IMR-90 (cell line): ENCODE results near the gene ALG13. TPM values are rescaled to one million over a fixed set of nuclear protein-coding genes. Genes with fewer than 3 reads are reported as not detected.

Source experiments
- ATAC-seq: fragments of 200-7000 bp; cut with Tn5 transposase; 2 replicates; pipeline ENCODE4 v1.9.1; 2020; ENCODE audit warnings: low read depth, mild to moderate bottlenecking, moderate library complexity
- BruUV-seq: library from RNA; stranded (reverse); fragments of 400-500 nt; replicated peaks from 2 replicates; lab custom pipeline; 2021; lab: Mats Ljungman, UMichigan
- CTCF ChIA-PET: fragments of 300-600 bp; formaldehyde crosslinking; extraction: SDS; loops from one replicate; lab custom pipeline; 2021; ENCODE audit warnings: antibody characterized with exemption; lab: Yijun Ruan, JAX
- POLR2A ChIA-PET: fragments of 300-600 bp; sonication (Branson Sonifier 250); formaldehyde crosslinking; loops from one replicate; lab custom pipeline; 2022; ENCODE audit warnings: antibody characterized with exemption; ENCODE audit not compliant: unreplicated experiment; lab: Charles Lee
- DNase-seq: peaks from one replicate; pipeline ENCODE4 v3.0.0; 2013
- H2AFZ ChIP-seq: replicated peaks from 2 replicates; pipeline ENCODE3; 2013; ENCODE audit warnings: low read length, mild to moderate bottlenecking; ENCODE audit not compliant: poor library complexity
- H2AK5ac ChIP-seq: 2 replicates; pipeline ENCODE4 v1.6.1; 2013; ENCODE audit warnings: low read depth, low read length, inconsistent platforms
- H2AK9ac ChIP-seq: replicated peaks from 2 replicates; pipeline ENCODE3; 2013; ENCODE audit warnings: mild to moderate bottlenecking, low read depth, low read length, moderate library complexity; ENCODE audit not compliant: poor library complexity
- H2BK120ac ChIP-seq: 2 replicates; pipeline ENCODE4 v1.6.1; 2013; ENCODE audit warnings: low read depth, low read length, inconsistent platforms
- H2BK15ac ChIP-seq: 3 replicates; pipeline ENCODE4 v1.6.1; 2013; ENCODE audit warnings: low read depth, low read length, inconsistent platforms
- H2BK20ac ChIP-seq: 2 replicates; pipeline ENCODE4 v1.6.1; 2013; ENCODE audit warnings: low read depth, mild to moderate bottlenecking, inconsistent platforms, low read length, moderate library complexity
- H2BK5ac ChIP-seq: 2 replicates; pipeline ENCODE4 v1.6.1; 2013; ENCODE audit warnings: mild to moderate bottlenecking, low read depth, low read length, inconsistent platforms; ENCODE audit not compliant: poor library complexity, severe bottlenecking
- H3K14ac ChIP-seq: replicated peaks from 2 replicates; pipeline ENCODE4 v1.6.1; 2013; ENCODE audit warnings: low read depth, low read length, inconsistent platforms
- H3K18ac ChIP-seq: 2 replicates; pipeline ENCODE4 v1.6.1; 2013; ENCODE audit warnings: low read depth, low read length, control low read depth
- H3K23ac ChIP-seq: 2 replicates; pipeline ENCODE4 v1.6.1; 2013; ENCODE audit warnings: low read depth, low read length, inconsistent platforms
- H3K27ac ChIP-seq: 2 replicates; pipeline ENCODE4 v1.5.1; 2013; ENCODE audit warnings: mild to moderate bottlenecking, control low read depth, low read length; ENCODE audit not compliant: insufficient read depth
- H3K27me3 ChIP-seq: 2 replicates; pipeline ENCODE4 v1.6.1; 2013; ENCODE audit warnings: low read length; ENCODE audit not compliant: control insufficient read depth, insufficient read depth
- H3K36me3 ChIP-seq: 2 replicates; pipeline ENCODE4 v1.6.1; 2013; ENCODE audit warnings: low read length, mixed read lengths; ENCODE audit not compliant: control insufficient read depth, insufficient read depth
- H3K4ac ChIP-seq: 2 replicates; pipeline ENCODE4 v1.6.1; 2013; ENCODE audit warnings: low read depth, low read length, inconsistent platforms
- H3K4me1 ChIP-seq: 2 replicates; pipeline ENCODE4 v1.6.1; 2013; ENCODE audit warnings: low read length, mixed read lengths; ENCODE audit not compliant: control insufficient read depth, insufficient read depth
- H3K4me2 ChIP-seq: 2 replicates; pipeline ENCODE4 v1.6.1; 2013; ENCODE audit warnings: low read depth, mild to moderate bottlenecking, control low read depth, low read length, moderate library complexity
- H3K4me3 ChIP-seq: 2 replicates; pipeline ENCODE4 v1.5.1; 2013; ENCODE audit warnings: low read depth, mild to moderate bottlenecking, control low read depth, low read length, moderate library complexity; ENCODE audit not compliant: insufficient read depth
- H3K56ac ChIP-seq: 2 replicates; pipeline ENCODE4 v1.6.1; 2013; ENCODE audit warnings: low read length, inconsistent platforms; ENCODE audit not compliant: insufficient read depth; ENCODE audit errors: extremely low read depth
- H3K79me1 ChIP-seq, 2 experiments: 2 replicates each; pipeline ENCODE4 v1.6.1; 2013; ENCODE audit warnings: low read length in 2 of 2, inconsistent platforms in 1 of 2, low read depth in 1 of 2
- H3K9ac ChIP-seq: 2 replicates; pipeline ENCODE4 v1.6.1; 2013; ENCODE audit warnings: low read depth, low read length, control low read depth
- H3K9me1 ChIP-seq: 2 replicates; pipeline ENCODE4 v1.6.1; 2013; ENCODE audit warnings: low read length, inconsistent platforms; ENCODE audit not compliant: insufficient read depth
- H3K9me3 ChIP-seq: 2 replicates; pipeline ENCODE4 v1.6.1; 2013; ENCODE audit warnings: low read length; ENCODE audit not compliant: control insufficient read depth, insufficient read depth
- H4K20me1 ChIP-seq: 2 replicates; pipeline ENCODE4 v1.6.1; 2013; ENCODE audit warnings: low read length, inconsistent platforms; ENCODE audit not compliant: insufficient read depth
- H4K5ac ChIP-seq: 2 replicates; pipeline ENCODE4 v1.6.1; 2013; ENCODE audit warnings: mild to moderate bottlenecking, low read depth, low read length, control low read depth
- H4K8ac ChIP-seq, 2 experiments: 2 replicates each; pipeline ENCODE4 v1.6.1; 2013; ENCODE audit warnings: low read depth in 2 of 2, low read length in 2 of 2, control low read depth in 1 of 2, inconsistent platforms in 1 of 2
- H4K91ac ChIP-seq: 2 replicates; pipeline ENCODE4 v1.6.1; 2013; ENCODE audit warnings: low read depth, low read length, inconsistent platforms; ENCODE audit not compliant: insufficient read depth
- BHLHE40 ChIP-seq: fragments of 150-350 bp; IDR thresholded peaks from 2 replicates; pipeline ENCODE4 v1.6.1; 2016; ENCODE audit warnings: mild to moderate bottlenecking, low read depth, low read length
- CEBPB ChIP-seq: IDR thresholded peaks from 2 replicates; pipeline ENCODE4 v1.6.1; 2012; ENCODE audit warnings: low read depth, low read length, improper control_type of control experiment
- CHD1 ChIP-seq: IDR thresholded peaks from 2 replicates; pipeline ENCODE4 v1.6.1; 2012; ENCODE audit warnings: low read depth, low read length, improper control_type of control experiment
- FOS ChIP-seq: fragments of 150-350 bp; IDR thresholded peaks from 2 replicates; pipeline ENCODE4 v1.6.1; 2016; ENCODE audit warnings: low read depth, low read length
- MAFK ChIP-seq: IDR thresholded peaks from 2 replicates; pipeline ENCODE4 v1.6.1; 2012; ENCODE audit warnings: low read depth, low read length, improper control_type of control experiment
- MAZ ChIP-seq: IDR thresholded peaks from 2 replicates; pipeline ENCODE4 v1.6.1; 2012; ENCODE audit warnings: low read depth, mild to moderate bottlenecking, low read length, improper control_type of control experiment, moderate library complexity, borderline replicate concordance
- MXI1 ChIP-seq: IDR thresholded peaks from 2 replicates; pipeline ENCODE4 v1.6.1; 2012; ENCODE audit warnings: low read depth, mild to moderate bottlenecking, low read length, moderate library complexity, borderline replicate concordance
- NFE2L2 ChIP-seq: fragments of 150-350 bp; IDR thresholded peaks from 2 replicates; pipeline ENCODE4 v1.6.1; 2016; ENCODE audit warnings: low read depth, mild to moderate bottlenecking, low read length
- POLR2A ChIP-seq: IDR thresholded peaks from 2 replicates; pipeline ENCODE4 v1.6.1; 2012; ENCODE audit warnings: mild to moderate bottlenecking, low read depth, low read length
- RAD21 ChIP-seq: IDR thresholded peaks from 2 replicates; pipeline ENCODE4 v1.6.1; 2012; ENCODE audit warnings: low read length, improper control_type of control experiment
- RCOR1 ChIP-seq: IDR thresholded peaks from 2 replicates; pipeline ENCODE4 v1.6.1; 2012; ENCODE audit warnings: mild to moderate bottlenecking, low read length, improper control_type of control experiment; ENCODE audit not compliant: insufficient replicate concordance
- RFX5 ChIP-seq: IDR thresholded peaks from 2 replicates; pipeline ENCODE4 v1.8.0; 2012; ENCODE audit warnings: low read depth, mild to moderate bottlenecking, low read length, moderate library complexity
- SMC3 ChIP-seq: fragments of 150-350 bp; IDR thresholded peaks from 2 replicates; pipeline ENCODE4 v1.6.1; 2016; ENCODE audit warnings: low read depth, mild to moderate bottlenecking, antibody characterized with exemption, low read length, moderate library complexity
- WGBS, 2 experiments: methylation state at CpG; one replicate each; pipeline versions ENCODE4 v1.1.5 to v1.1.7; 2013; ENCODE audit warnings: missing lambda C conversion rate in 2 of 2; ENCODE audit not compliant: insufficient read length in 1 of 2; ENCODE audit errors: extremely low coverage in 2 of 2; 5-methylcytosine and 5-hydroxymethylcytosine counted together
- dilution Hi-C: fragments of 300-500 bp; cut with HindIII; formaldehyde crosslinking; loops from one replicate; pipeline ENCODE4 v1.14.3; 2018; ENCODE audit warnings: low sequenced_read_pairs; ENCODE audit not compliant: unreplicated experiment
- in situ Hi-C: fragments of 300-500 bp; cut with MboI; formaldehyde crosslinking; loops from 3 replicates; pipeline ENCODE4 v1.14.3; 2019; ENCODE audit warnings: low sequenced_read_pairs, inconsistent platforms, mixed read lengths
- intact Hi-C: fragments of 100-400 bp; cut with micrococcal nuclease; formaldehyde crosslinking; loops from 2 replicates; pipeline ENCODE4 v1.10.0; 2022
- polyA plus RNA-seq, 3 experiments: library from polyadenylated mRNA; depleted of rRNA; stranded (reverse); fragments of >200 nt; gene quantifications; 2 replicates each; pipeline ENCODE4 v1.2.3, GENCODE V29; 2012; ENCODE audit warnings: low replicate concordance in 1 of 3
- total RNA-seq: library from RNA; depleted of rRNA; stranded (reverse); fragments of >200 nt; gene quantifications from 2 replicates; pipeline ENCODE4 v1.2.3, GENCODE V29; 2012
- TF ChIP-seq, protein P1 (sequence below): fragments of 150-350 bp; IDR thresholded peaks from 2 replicates; pipeline ENCODE4 v1.6.1; 2016; ENCODE audit warnings: low read depth, mild to moderate bottlenecking, low read length, moderate library complexity, borderline replicate concordance
- TF ChIP-seq, protein P2 (sequence below): conservative IDR thresholded peaks from 2 replicates; pipeline ENCODE4 v1.5.1; 2012; ENCODE audit warnings: mild to moderate bottlenecking, low read depth, low read length, improper control_type of control experiment
- TF ChIP-seq, protein P3 (sequence below): fragments of 150-350 bp; IDR thresholded peaks from 2 replicates; pipeline ENCODE4 v1.6.1; 2017; ENCODE audit warnings: mild to moderate bottlenecking, antibody characterized with exemption, low read length, low read depth

ALG13 gene
- total and polyA plus RNA-seq, 2 of the 4 experiments (the other 2 are of a cell fraction) = 42.7 to 54.0 TPM

DNA sequence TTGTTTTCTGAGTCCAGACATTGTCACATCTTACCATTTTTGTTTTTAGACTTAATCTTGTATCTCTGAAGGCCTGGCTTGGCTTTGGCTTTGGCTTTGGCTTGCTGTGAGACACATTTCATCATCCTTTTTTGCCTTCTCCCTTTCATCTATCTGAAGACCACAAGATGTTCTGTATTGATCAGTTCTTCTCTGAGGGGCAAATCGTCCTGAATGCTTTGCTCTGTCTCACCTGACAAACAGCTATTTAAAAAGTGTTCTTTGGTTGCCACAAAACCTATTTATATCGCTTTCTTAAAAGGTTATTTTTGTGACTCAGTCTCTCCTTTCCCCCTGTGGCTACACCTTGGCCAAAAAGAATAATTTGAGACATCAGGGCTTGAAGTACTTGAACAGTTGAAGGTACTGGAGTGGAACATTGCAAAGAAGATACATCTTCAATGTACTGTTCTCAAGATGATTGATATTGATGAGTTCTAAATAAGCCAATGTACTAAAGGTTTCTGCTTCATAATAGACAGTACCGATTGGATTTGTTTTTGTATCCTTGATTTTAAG is 80.7 kb downstream of the ALG13 start:
- Histone ChIP-seq H3K23ac (no peak overlapping the region), H3K56ac (no peak overlapping the region), H4K91ac (no peak overlapping the region), H2AFZ (no peak overlapping the region), H3K4me2 (no peak overlapping the region), H3K4ac (no peak overlapping the region), H2AK5ac (no peak overlapping the region), H2BK5ac (no peak overlapping the region), H3K36me3 (0 out of 2 replicates have a peak, but pooled peaks cover 1% of the 10 kb centered on the region), H4K8ac (no peak overlapping the region), H2BK120ac (no peak overlapping the region), H2BK20ac (no peak overlapping the region), H4K20me1 (no peaks in the 10 kb centered on the region), H3K27me3 (no peaks in the 10 kb centered on the region; the same call in 1 of the 2 replicates), H4K5ac (no peak overlapping the region), H2AK9ac (no peak overlapping the region), H2BK15ac (no peak overlapping the region), H3K27ac (no peak overlapping the region), H3K9me3 (no peaks in the 10 kb centered on the region), H3K4me3 (no peak overlapping the region), H3K14ac (no peak overlapping the region), H3K9ac (no peak overlapping the region), H3K79me1 (no peaks in the 10 kb centered on the region), H3K4me1 (no peaks in the 10 kb centered on the region), H3K9me1 (no peaks in the 10 kb centered on the region), H3K18ac (no peak overlapping the region)
- in situ Hi-C loops (no loop called here), intact Hi-C loops (no loop called here), dilution Hi-C loops (no loop called here)
- DNase-seq = no peak
- WGBS, 2 experiments = no CpG with 5 or more reads among the region's 3 CpGs
- no peak for ATAC-seq
- no TSS peak for BruUV-seq
- CTCF ChIA-PET = no interaction called here
- TF ChIP-seq FOS = no peak
- no peak for TF ChIP-seq BHLHE40
- no peak for TF ChIP-seq CHD1
- TF ChIP-seq RAD21 = no peak
- TF ChIP-seq, protein P1, sequence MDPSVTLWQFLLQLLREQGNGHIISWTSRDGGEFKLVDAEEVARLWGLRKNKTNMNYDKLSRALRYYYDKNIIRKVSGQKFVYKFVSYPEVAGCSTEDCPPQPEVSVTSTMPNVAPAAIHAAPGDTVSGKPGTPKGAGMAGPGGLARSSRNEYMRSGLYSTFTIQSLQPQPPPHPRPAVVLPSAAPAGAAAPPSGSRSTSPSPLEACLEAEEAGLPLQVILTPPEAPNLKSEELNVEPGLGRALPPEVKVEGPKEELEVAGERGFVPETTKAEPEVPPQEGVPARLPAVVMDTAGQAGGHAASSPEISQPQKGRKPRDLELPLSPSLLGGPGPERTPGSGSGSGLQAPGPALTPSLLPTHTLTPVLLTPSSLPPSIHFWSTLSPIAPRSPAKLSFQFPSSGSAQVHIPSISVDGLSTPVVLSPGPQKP = no peak
- no peak for TF ChIP-seq POLR2A
- no peak for TF ChIP-seq SMC3
- TF ChIP-seq, protein P2, sequence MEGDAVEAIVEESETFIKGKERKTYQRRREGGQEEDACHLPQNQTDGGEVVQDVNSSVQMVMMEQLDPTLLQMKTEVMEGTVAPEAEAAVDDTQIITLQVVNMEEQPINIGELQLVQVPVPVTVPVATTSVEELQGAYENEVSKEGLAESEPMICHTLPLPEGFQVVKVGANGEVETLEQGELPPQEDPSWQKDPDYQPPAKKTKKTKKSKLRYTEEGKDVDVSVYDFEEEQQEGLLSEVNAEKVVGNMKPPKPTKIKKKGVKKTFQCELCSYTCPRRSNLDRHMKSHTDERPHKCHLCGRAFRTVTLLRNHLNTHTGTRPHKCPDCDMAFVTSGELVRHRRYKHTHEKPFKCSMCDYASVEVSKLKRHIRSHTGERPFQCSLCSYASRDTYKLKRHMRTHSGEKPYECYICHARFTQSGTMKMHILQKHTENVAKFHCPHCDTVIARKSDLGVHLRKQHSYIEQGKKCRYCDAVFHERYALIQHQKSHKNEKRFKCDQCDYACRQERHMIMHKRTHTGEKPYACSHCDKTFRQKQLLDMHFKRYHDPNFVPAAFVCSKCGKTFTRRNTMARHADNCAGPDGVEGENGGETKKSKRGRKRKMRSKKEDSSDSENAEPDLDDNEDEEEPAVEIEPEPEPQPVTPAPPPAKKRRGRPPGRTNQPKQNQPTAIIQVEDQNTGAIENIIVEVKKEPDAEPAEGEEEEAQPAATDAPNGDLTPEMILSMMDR = no peak
- TF ChIP-seq, protein P3, sequence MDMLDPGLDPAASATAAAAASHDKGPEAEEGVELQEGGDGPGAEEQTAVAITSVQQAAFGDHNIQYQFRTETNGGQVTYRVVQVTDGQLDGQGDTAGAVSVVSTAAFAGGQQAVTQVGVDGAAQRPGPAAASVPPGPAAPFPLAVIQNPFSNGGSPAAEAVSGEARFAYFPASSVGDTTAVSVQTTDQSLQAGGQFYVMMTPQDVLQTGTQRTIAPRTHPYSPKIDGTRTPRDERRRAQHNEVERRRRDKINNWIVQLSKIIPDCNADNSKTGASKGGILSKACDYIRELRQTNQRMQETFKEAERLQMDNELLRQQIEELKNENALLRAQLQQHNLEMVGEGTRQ = no peak
- TF ChIP-seq NFE2L2 = no peak
- TF ChIP-seq MXI1 = no peak
- no peak for TF ChIP-seq MAFK
- TF ChIP-seq RCOR1 = no peak
- no peak for TF ChIP-seq MAZ
- no peak for TF ChIP-seq RFX5
- TF ChIP-seq CEBPB = no peak
- POLR2A ChIA-PET = no interaction called here
